OCI-M1 (cell line): Measurements from ENCODE around the gene TNN.

Experiments
- DNase-seq: peaks from one replicate; lab custom pipeline; 2025; lab: John Stamatoyannopoulos, UW

TNN gene

DNA sequence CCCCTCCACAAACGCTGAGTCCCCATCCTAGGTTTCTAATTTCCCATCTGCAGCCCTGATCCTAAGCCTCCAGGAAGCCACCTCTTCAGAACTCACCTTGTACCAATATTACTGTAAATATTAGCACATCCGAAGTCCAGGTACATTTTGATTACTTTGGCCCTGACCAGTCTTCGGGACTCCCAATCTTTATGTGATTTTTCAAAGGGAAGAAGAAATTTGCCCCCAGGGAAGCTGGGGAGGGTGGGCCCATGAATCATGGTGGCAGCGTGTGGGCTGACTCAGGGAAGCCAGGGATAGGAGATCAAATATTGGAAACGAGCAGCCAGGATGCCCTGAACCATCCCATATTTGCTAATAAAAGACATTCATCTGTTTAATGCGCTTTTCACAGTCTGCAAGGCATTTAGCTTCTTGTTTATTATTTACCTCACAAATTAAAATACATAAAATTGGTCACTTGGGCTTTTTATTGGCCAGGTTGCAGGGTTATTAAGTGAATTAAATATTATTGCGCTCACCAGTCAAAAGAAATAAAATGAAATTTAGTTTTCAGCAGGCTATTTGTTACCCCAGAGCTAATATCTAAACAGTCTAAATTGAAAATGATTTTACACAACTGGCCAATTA lies 78.4 kb downstream of the TNN start:
- no peak for DNase-seq

DNA sequence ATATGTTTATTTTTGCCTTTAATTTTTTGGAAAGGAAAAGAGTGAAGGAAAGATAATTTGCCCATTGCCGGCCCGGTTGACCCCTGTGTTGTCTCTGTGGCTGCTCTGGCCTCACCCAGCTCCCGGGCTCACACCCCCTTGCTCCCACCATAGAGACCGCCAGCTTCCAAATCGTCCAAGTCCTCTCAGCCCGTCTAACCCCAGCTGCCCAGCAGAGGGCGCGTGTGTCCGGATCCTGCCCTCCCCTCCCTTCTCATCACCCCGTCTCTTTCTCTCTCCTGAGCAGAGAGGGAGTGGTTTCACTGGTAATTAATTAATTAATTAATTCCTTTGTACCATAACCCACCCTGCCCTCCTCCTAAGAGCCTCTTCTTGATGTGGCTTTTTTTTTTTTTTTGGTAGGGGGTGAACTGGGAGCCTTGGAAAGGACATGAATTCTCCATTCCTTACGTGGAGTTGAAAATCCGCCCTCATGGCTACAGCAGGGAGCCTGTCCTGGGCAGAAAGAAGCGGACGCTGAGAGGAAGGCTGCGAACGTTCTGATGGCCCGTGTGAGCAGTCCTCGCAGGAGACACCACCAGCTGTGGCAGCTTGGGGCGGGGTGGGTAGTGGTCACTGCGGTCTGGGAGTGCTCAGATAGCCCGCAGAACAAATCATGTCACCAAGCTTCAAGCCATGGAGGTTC lies 79.0 kb downstream of the TNN start:
- peak; percentile 83 for DNase-seq

DNA sequence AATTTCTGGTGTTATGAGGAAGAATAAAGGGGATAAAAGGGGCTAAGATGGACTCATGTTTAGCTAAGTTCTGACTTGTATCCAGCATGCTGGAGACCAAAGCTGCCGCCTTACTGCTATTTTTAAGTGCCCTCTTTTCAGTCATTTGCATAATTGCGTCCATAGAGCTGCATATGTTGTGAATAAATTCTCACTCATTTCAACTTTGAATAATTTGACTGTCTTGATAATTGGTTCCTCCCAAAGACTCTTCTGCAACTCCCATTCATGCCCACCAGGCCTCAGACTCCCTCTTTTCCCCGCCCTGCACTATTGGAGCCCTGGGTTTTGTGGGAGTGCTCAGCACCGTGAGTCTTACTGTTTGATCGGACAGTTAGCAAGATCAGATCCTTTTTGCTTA lies 79.9 kb downstream of the TNN start:
- DNase-seq, result no peak

DNA sequence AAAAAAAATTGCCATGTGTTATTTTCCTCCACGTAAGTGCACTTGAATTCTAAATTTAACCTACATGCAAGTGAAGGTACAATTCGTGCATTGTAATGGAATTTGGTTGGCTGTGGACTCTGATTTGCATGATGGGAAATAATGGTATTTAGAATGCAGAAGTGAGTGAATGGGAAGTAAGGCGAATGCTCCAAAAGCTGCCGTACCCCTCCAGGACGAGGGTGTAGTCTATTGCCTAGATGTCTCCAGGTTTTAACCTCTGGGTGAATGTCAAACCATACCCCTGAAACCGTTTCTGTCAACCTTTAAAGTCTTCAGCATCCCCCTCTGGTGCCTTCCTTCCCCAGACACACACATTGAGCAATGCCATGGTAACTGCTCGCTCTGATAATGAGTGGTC lies 80.4 kb downstream of the TNN start:
- DNase-seq, result no peak

DNA sequence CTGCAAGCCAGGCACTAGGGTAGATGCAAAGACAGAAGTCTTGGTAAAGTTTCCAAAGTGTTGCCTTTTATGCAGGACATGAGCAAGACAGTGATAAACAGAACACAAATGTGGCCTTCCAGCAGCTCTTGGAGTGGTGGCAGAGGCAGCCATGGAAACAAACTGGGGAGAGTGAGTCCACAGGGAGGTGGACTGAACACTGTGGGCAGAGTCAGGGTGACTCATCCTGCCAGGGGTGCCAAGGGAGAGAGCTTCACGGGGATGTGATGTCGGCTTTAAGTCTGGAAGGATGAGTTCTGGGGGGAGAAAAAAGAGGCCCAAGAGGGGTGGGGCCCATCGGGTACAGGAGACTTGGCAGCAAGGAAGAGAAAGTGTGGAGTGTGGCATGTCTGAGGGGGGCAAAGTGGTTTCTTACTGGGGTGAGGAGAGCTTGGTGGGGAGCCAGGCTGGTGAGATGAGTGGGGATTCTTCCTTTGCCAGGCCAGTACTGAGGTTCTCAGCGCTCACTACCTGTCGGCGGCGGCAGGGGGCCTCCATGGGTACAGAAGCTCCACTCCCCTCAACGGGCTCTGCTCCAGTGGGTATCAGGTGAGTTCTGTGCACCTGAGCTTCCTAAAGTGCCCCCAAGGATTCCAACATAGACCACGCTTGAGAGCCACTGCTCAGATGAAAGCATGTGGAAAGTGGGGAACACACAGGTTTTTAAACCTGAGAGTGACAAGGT lies 83.1 kb downstream of the TNN start:
- no peak for DNase-seq

DNA sequence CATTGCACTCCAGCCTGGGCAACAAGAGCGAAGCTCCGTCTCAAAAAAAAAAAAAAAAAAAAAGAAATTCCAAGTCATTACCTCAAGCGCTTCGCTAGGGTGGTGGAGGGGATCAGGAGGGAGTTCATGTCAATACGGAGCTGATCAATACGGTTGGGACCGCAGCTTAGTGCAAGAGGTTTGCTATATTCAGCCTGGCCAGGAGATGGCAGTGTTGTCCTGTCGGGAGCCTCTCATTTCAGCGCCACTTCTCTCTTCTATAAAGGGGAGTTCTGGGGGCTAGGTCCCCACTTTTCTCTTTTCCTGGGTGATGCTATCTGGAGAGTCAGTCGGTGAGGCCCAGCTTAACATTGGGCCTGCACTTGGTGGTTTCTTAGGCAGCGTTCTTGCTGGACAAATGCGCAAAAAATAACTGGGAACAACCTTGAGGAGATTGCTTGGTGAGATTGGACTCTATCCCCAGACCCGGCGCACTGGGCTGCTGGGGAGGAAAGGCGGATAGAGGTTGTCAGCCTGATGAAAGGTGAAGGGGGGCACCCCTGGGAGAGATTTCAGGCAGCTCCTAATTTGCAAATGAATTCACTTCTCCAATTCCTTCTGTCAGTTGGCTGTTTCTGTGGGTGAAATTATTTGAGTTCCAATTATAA lies 84.5 kb downstream of the TNN start:
- peak; percentile 71 for DNase-seq

DNA sequence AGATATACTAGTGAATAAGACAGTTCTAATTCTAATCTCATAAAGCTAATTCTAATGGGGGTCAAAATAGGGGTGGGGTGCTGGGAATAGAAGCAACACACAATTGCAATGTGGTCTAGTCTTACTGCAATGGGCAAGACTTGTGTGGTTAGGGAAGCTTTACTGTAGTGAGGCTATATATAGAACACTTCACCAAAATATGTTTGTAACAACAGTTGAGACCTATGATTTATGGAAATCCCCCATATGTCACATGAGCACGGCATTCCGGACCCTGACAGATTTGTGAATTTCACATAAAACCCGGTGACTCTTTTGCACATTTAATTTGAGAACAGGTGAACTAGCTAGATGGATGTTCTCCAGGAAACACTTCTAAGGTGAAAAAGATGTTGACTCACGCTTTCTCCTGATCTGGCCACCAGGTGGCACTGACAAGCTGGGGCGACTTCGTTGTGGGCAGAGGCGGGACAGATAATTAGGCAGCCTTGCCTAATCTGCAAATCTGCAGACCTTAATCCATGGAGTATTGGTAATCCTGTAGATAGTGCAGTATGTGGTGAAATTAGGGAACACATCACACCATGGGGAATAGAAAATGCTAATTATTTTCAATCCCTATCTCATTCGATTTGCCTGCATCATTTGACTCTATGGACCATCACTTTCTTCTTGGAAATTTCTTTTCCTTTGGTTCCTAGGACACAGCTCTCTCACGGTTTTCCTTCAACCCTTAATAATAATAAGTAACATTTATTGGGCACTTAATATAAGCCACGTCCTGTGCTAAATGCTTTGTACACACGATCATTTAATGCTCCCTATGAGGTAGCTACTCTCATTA lies 87.2 kb downstream of the TNN start:
- peak; percentile 81 for DNase-seq

DNA sequence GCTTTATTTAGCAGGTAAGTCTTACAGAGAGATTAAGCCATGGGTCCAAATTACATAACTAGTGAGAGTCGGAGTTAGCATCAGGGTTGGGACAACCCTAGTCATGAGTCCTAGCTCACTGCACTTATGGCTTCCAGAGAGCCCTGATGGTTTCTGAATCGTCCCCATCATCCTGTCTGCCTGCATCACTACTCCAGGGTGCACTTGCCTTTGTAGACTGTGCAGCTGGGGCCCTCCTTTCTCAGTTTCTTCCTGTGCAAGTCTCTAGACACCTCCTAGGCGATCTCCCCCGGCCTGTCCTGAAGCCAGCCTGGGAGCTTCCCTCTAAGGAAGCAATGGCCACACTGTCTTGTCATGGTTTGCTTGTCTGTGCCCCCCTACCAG lies 87.8 kb downstream of the TNN start:
- DNase-seq, result no peak

DNA sequence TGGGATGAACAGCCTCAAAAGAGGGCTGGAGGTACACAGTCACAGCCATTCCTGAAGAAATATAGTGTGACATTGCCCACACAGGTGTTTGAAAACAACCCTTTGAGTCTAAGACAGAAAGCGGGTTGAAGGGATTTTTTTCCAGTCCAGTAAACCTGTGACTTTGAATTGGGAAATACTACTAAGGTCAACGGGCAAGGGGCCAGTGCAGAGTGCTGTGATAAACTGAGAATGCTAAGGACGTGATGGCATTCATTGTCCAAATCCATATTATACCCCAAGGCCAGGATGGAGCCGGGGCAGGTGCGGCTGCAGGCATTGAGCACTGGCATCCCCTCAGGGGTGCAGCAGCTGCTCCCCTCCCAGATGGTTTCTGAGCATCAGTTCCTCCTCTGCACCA lies 88.3 kb downstream of the TNN start:
- no peak for DNase-seq

DNA sequence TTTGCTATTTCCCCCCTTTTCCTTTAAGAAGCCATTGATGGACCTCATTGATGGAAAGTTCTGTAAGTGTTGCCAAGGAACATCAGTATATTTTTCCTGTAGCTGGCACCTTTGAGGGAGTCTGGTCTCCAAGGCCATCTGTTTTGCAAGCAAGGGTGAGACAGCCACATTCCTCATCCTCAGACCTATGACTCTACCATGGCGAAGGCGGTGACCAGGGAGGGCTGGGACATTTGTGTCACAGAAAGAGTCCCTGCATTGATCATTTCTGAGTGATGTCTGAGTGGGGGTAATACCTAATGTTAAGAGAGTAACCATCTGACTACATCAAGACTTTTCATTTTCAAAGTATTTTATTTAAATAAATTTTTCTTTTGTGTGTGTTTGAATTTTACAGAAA lies 89.6 kb downstream of the TNN start:
- DNase-seq, result no peak

DNA sequence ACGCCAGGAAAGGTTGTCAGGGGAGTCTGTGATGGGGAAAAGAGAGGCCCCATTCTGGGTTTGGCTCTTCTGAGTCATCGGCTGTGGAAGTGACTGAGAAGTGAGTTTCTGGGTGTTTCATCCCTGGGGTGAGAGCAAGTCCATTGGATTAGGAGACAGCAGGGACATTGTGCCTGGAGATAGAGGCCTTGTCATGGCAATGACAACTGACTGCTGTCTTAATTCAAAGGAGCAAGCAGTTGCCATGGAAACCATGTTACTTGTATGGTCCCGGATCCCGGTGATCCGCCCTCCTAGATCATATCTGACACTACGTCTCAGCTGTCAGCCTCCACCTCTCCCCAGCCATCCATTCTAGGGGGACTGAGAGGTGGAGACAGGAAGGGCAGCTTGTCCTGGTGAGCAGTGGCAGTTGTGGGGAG lies 90.5 kb downstream of the TNN start:
- no peak for DNase-seq

DNA sequence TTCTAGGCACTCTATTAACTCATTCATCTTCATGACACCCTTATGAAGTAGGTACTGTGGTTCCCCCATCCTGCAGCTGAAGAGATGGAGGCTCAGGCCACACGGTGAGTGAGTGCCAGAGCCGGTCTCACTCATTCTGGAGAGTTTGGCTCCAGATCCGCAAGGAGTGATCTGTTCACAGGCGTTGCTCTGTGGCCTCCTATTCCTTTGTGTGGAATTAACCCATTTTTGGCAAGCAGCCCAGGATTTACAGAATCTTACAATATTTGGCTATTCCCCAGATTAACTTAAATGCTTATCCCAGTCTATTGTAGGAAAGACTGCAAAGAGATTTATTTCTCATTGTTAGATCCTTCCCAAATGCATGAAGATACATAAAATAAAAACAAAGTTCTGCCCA lies 95.3 kb downstream of the TNN start:
- DNase-seq, result no peak

DNA sequence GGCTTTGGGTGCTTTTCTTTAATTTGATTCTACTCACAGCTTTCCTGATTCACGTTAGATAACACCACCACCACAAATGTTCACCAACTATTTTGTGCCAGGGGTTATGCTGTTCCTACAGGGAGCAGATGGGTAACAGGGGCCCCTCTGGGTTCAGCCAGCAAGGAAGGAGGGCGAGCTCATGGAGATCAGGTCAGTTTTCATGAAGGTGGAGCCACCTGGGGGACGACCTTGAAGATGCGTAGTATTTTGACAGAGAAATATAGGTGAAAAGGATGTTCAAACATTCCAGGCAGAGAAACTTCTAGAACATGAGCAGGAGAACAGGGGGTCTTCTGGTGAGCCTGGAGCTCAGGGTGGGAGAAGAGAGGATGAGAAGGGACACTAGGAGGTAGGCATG lies 96.1 kb downstream of the TNN start:
- DNase-seq, result no peak

DNA sequence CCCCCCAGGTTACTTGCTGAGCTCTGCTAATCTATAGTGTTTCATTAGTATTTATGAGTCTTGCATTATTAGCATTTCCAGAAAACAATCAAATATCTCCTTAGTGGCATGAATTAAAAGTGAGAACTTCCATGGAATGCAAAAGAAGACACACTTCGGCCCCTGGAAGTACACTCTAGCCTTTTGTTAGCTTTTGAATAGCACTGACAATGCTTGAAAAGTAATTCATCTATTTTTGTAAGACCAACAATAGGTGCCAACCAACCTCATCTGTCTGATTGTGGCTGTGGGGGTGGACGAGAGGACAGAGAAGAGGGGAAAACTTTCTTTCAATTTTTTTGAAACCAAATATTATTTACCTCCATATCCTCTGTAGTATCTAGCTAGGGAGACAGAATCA lies 97.1 kb downstream of the TNN start:
- no peak for DNase-seq

DNA sequence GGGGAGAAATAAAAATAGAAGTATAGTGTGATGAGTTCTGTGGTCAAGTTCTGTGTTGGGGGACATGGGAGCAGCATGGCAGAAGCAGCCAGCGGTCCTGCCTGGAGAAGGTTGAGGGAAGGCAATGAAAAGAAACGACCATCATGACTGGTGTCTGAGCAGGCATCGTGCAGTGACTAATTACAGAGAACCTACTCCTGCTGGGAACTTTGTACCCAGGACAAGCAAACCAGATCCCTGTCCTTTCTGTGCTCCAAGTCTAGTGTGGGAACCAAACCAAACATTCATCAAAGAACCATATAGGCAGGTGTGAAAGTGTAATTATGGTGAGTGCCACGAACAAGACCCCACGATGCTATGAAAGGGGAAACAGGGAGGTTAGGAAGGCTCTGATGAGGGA lies 99.1 kb downstream of the TNN start:
- DNase-seq, result no peak

DNA sequence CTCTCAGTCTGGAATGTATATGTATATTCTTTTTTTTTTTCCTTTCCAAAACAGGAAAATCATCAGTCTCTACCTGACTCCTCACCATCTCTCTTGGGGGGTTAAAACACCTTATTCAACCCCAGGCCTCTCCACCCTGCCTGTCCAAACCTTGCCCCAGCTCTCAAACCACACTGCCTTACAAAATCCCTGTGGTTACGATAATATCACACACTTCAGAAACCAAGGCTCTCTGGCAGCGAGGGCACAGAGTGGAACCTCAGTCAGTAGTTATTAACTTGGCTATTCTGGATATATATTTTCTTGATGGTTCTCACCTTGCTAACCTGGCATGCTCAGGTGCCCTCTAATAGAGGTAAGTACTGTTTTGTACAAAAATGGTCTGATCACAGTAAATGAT lies 100.2 kb downstream of the TNN start:
- DNase-seq, result no peak

DNA sequence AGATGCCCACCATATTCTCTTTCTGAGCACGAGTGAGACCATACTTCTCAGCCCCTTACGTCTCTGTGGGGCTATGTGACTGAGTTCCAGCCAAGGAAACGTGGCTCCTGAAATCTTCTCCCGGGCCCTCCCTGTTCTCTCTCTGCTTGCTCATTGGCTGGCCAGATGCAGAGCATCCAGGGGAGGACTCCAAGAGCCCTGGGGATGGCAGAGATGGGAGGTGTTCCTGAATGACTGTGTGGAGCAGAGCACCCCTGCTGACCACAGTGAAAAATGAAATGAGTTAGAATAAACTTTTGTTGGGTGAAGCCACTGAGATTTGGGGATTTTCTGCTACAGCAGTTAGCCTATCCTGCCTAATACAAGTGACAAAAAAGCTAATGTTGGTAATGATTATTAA lies 101.1 kb downstream of the TNN start:
- no peak for DNase-seq

DNA sequence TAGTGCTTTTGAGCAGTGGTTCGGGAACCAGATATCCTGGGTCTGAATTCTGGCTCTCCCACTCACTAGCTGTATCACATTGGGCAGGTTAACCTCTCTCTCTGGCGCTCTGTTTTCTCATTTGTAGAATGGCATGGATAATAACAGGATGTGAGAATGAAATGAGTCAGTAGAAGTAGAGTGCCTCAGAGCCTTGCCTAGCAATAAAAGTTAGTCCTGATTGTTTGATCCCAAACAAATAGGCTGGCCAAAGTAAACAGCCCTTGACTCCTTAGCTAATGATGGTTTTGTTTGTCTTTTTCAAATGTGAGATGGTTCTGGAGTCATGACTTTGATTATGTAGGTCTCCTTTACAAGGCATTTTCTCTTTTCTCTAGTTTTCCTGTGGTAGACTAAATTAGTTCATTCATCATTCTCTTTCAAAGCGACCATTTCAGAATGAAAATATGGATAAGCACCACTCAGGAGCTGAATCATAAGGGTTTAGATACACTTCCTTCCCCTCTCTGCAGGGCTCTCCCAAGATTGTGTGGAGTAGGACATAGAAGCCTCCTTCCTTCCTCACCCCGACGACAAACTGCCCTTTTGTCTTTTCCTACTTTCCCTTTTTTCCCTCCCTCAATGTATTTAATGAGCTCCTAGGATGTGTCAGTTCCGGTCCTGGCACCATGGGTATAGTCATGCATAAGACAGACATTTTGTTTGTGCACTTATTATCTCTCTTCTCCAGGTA lies 101.8 kb downstream of the TNN start:
- DNase-seq, result no peak

DNA sequence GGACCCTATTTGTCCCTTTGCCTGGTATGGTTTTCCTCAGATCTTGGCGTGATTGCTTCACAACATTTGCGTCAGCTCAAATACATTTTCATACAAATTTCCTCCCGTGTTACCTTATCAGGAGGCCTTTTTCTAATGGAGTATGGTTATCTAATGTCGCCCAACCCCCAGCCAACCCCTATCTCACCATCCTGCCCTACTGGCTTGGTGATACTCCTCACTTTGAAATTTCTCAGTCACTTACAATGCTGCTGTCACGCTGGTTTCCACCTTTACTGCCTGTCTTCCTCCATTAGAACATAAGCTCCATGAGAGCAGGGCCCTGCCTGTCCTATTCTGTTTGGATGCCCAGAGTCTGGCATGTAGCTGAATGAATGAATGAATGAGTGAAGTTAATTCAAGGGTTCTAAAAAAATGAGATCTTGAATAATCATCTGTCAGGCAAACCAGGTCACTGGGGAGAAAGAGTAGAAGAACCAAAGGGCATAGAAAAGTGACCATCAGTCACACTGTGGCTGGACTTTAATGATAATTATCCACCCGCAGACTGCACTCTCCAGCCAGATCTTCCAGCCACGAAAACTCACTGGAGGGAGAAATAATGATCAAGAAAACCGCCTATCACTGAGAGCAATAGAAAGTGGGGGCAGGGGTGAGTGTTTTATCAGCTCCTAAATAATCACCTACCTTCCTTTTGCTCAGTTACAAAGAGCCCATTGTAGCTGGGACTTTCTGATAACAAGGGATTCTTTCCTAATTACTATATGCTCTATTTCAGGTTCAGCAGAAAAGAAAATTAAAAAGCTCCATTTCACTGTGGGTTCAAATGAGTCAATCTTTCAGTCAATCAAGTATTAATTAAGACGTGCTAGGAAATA lies 103.6 kb downstream of the TNN start:
- DNase-seq, result peak; percentile 49

DNA sequence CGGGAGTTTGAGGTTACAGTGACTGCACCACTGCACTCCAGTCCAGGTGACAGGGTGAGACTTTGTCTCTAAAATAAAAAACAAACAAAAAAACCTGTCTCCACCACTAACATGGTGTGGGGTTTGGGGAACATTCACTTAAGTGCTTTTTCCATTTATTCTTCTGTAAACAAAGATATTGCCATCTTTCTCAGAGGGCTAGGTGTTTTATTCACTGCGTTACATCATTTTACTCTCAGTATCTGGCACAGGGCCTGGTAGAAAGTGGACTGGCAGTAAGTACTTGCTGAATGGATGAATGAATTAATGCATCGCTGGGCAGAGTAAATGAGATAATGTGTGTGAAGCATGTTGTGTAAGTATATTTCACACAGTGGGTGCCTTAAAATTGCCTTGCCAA lies 104.9 kb downstream of the TNN start:
- no peak for DNase-seq
